WTC11 (cell line): ENCODE measurements around the gene EMP2.

ENCODE experiments used
- ARID4B ChIP-seq: sonication (generic); formaldehyde crosslinking; IDR thresholded peaks from 2 replicates; pipeline ENCODE4 v1.8.0; 2023; ENCODE audit warnings: missing genetic modification reagents, mild to moderate bottlenecking, borderline replicate concordance
- ATF1 ChIP-seq: sonication (generic); formaldehyde crosslinking; IDR thresholded peaks from 2 replicates; pipeline ENCODE4 v1.8.1; 2023; ENCODE audit warnings: mild to moderate bottlenecking, moderate library complexity, missing genetic modification reagents
- CTCF ChIP-seq: fragments of 200-600 bp; IDR thresholded peaks from 2 replicates; pipeline ENCODE4 v1.8.0; 2022; ENCODE audit warnings: antibody characterized with exemption
- MAX ChIP-seq: sonication (generic); formaldehyde crosslinking; IDR thresholded peaks from 2 replicates; pipeline ENCODE4 v1.8.0; 2022; ENCODE audit warnings: mild to moderate bottlenecking, missing genetic modification reagents
- MLX ChIP-seq: sonication (generic); formaldehyde crosslinking; IDR thresholded peaks from 2 replicates; pipeline ENCODE4 v1.8.1; 2023; ENCODE audit warnings: mild to moderate bottlenecking, missing genetic modification reagents, moderate library complexity
- NFE2L1 ChIP-seq: sonication (generic); formaldehyde crosslinking; IDR thresholded peaks from 2 replicates; pipeline ENCODE4 v1.8.1; 2023; ENCODE audit warnings: missing genetic modification reagents
- RELA ChIP-seq: sonication (generic); formaldehyde crosslinking; IDR thresholded peaks from 2 replicates; pipeline ENCODE4 v1.8.1; 2022; ENCODE audit warnings: missing genetic modification reagents, mild to moderate bottlenecking, borderline replicate concordance
- TEAD1 ChIP-seq: sonication (generic); formaldehyde crosslinking; IDR thresholded peaks from 2 replicates; pipeline ENCODE4 v1.8.0; 2022; ENCODE audit warnings: mild to moderate bottlenecking, missing genetic modification reagents

GRCh38 chr16:10579575-10579964 lies 828 bp downstream of the EMP2 start:
- TF ChIP-seq MAX (CRISPR knock-in tag): no peak
- TF ChIP-seq RELA (CRISPR knock-in tag): no peak
- no peak for TF ChIP-seq NFE2L1 (CRISPR knock-in tag)
- no peak for TF ChIP-seq CTCF
- TF ChIP-seq TEAD1 (CRISPR knock-in tag): no peak
- TF ChIP-seq MLX (CRISPR knock-in tag): no peak
- TF ChIP-seq ATF1: no peak
- no peak for TF ChIP-seq ARID4B (CRISPR knock-in tag)
